H9 (cell line): ENCODE results near the gene SPEG. TPM values are rescaled to one million over a fixed set of nuclear protein-coding genes. Genes with fewer than 3 reads are reported as not detected.

Source experiments
- DNase-seq: peaks from one replicate; pipeline ENCODE4 v3.0.0-alpha.2; 2017
- H2AFZ ChIP-seq: one replicate; pipeline ENCODE4 v1.6.1; 2013; ENCODE audit warnings: mild to moderate bottlenecking, low read length, control low read depth, moderate library complexity
- H2AK5ac ChIP-seq: 2 replicates; pipeline ENCODE4 v1.6.1; 2013; ENCODE audit warnings: low read length, control low read depth, mixed read lengths; ENCODE audit not compliant: insufficient read length
- H2BK120ac ChIP-seq: one replicate; pipeline ENCODE4 v1.6.1; 2013; ENCODE audit warnings: low read depth, mild to moderate bottlenecking, low read length, control low read depth, inconsistent platforms; ENCODE audit not compliant: poor library complexity, severe bottlenecking
- H2BK12ac ChIP-seq: 2 replicates; pipeline ENCODE4 v1.6.1; 2013; ENCODE audit warnings: low read length, control low read depth, mixed read lengths, low read depth; ENCODE audit not compliant: insufficient read length
- H2BK15ac ChIP-seq: 2 replicates; pipeline ENCODE4 v1.6.1; 2013; ENCODE audit warnings: low read depth, low read length, control low read depth
- H2BK20ac ChIP-seq: one replicate; pipeline ENCODE4 v1.6.1; 2013; ENCODE audit warnings: low read depth, mild to moderate bottlenecking, low read length, control low read depth, inconsistent platforms; ENCODE audit not compliant: poor library complexity, severe bottlenecking
- H2BK5ac ChIP-seq: 2 replicates; pipeline ENCODE4 v1.6.1; 2013; ENCODE audit warnings: low read length, control low read depth, mixed read lengths; ENCODE audit not compliant: insufficient read length
- H3K14ac ChIP-seq: 2 replicates; pipeline ENCODE4 v1.6.1; 2013; ENCODE audit warnings: low read length, control low read depth; ENCODE audit not compliant: insufficient read depth
- H3K18ac ChIP-seq: 2 replicates; pipeline ENCODE4 v1.6.1; 2013; ENCODE audit warnings: low read depth, mild to moderate bottlenecking, mixed read lengths, low read length, control low read depth; ENCODE audit not compliant: insufficient read length
- H3K23ac ChIP-seq: 2 replicates; pipeline ENCODE4 v1.6.1; 2013; ENCODE audit warnings: low read length, control low read depth, mixed read lengths, low read depth; ENCODE audit not compliant: insufficient read length
- H3K23me2 ChIP-seq: 2 replicates; pipeline ENCODE4 v1.6.1; 2013; ENCODE audit warnings: low read depth, mild to moderate bottlenecking, mixed read lengths, low read length, control low read depth; ENCODE audit not compliant: insufficient read length, poor library complexity, severe bottlenecking
- H3K27ac ChIP-seq: 2 replicates; pipeline ENCODE4 v1.5.1; 2013; ENCODE audit warnings: low read length, control low read depth, mixed read lengths, low read depth; ENCODE audit not compliant: insufficient read length
- H3K27me3 ChIP-seq: 2 replicates; pipeline ENCODE4 v1.6.1; 2013; ENCODE audit warnings: low read length, control low read depth, inconsistent platforms; ENCODE audit not compliant: insufficient read depth
- H3K4ac ChIP-seq: 2 replicates; pipeline ENCODE4 v1.6.1; 2013; ENCODE audit warnings: low read depth, mild to moderate bottlenecking, control low read depth, inconsistent platforms, low read length, moderate library complexity
- H3K4me1 ChIP-seq: 2 replicates; pipeline ENCODE4 v1.6.1; 2013; ENCODE audit warnings: low read length, control low read depth, inconsistent platforms; ENCODE audit not compliant: insufficient read depth
- H3K4me2 ChIP-seq: 2 replicates; pipeline ENCODE4 v1.6.1; 2013; ENCODE audit warnings: low read length, control low read depth, mixed read lengths; ENCODE audit not compliant: insufficient read length, insufficient read depth
- H3K56ac ChIP-seq: 2 replicates; pipeline ENCODE4 v1.6.1; 2013; ENCODE audit warnings: low read depth, mild to moderate bottlenecking, mixed read lengths, low read length, control low read depth; ENCODE audit not compliant: insufficient read length
- H3K79me1 ChIP-seq: 2 replicates; pipeline ENCODE4 v1.6.1; 2013; ENCODE audit warnings: low read depth, mild to moderate bottlenecking, moderate library complexity, low read length, control low read depth, inconsistent platforms; ENCODE audit not compliant: insufficient read depth, poor library complexity, severe bottlenecking
- H3K79me2 ChIP-seq: 2 replicates; pipeline ENCODE4 v1.6.1; 2013; ENCODE audit warnings: low read length, control low read depth, inconsistent platforms; ENCODE audit not compliant: insufficient read depth
- H3K9ac ChIP-seq: 2 replicates; pipeline ENCODE4 v1.6.1; 2013; ENCODE audit warnings: low read length, control low read depth, mixed read lengths; ENCODE audit not compliant: insufficient read length; ENCODE audit errors: extremely low read depth
- H3K9me3 ChIP-seq: one replicate; pipeline ENCODE4 v1.6.1; 2013; ENCODE audit warnings: low read depth, low read length, inconsistent platforms; ENCODE audit not compliant: control insufficient read depth
- H3T11ph ChIP-seq: one replicate; pipeline ENCODE4 v1.6.1; 2013; ENCODE audit warnings: mild to moderate bottlenecking, low read length, control low read depth, inconsistent platforms
- H4K20me1 ChIP-seq: one replicate; pipeline ENCODE4 v1.6.1; 2013; ENCODE audit not compliant: control insufficient read depth, insufficient read length, insufficient read depth
- H4K5ac ChIP-seq: 2 replicates; pipeline ENCODE4 v1.6.1; 2013; ENCODE audit warnings: low read depth, mild to moderate bottlenecking, mixed read lengths, low read length, control low read depth; ENCODE audit not compliant: insufficient read length
- H4K8ac ChIP-seq: replicated peaks from 2 replicates; pipeline ENCODE4 v1.6.1; 2013; ENCODE audit warnings: low read length, control low read depth, mixed read lengths, low read depth; ENCODE audit not compliant: insufficient read length
- H4K91ac ChIP-seq: 2 replicates; pipeline ENCODE4 v1.6.1; 2013; ENCODE audit warnings: low read depth, mild to moderate bottlenecking, moderate library complexity, mixed read lengths, low read length, control low read depth; ENCODE audit not compliant: insufficient read length
- H3K27ac Mint-ChIP-seq, 3 experiments: 2 replicates in 2 of 3; 3 replicates in 1 of 3; pipeline ENCODE4 v1.8.0; 2020 to 2021; ENCODE audit warnings: mixed read lengths in 3 of 3, mild to moderate bottlenecking in 1 of 3, moderate library complexity in 1 of 3
- H3K27me3 Mint-ChIP-seq: 2 replicates; pipeline ENCODE4 v1.8.0; 2021; ENCODE audit warnings: low read depth, mild to moderate bottlenecking, moderate library complexity, mixed read lengths
- H3K36me3 Mint-ChIP-seq, 3 experiments: 2 replicates in 2 of 3; 3 replicates in 1 of 3; pipeline ENCODE4 v1.8.0; 2020 to 2021; ENCODE audit warnings: low read depth in 3 of 3, mixed read lengths in 3 of 3; ENCODE audit not compliant: insufficient read depth in 1 of 3
- H3K4me1 Mint-ChIP-seq, 2 experiments: 2 replicates each; pipeline ENCODE4 v1.8.0; 2020; ENCODE audit warnings: mixed read lengths in 2 of 2
- H3K4me3 Mint-ChIP-seq, 2 experiments: 2 replicates in 1 of 2; 3 replicates in 1 of 2; pipeline ENCODE4 v1.8.0; 2020 to 2021; ENCODE audit warnings: mild to moderate bottlenecking in 2 of 2, mixed read lengths in 2 of 2, moderate library complexity in 1 of 2
- H3K9me3 Mint-ChIP-seq, 2 experiments: 2 replicates in 1 of 2; 3 replicates in 1 of 2; pipeline ENCODE4 v1.8.0; 2020; ENCODE audit warnings: mild to moderate bottlenecking in 2 of 2, mixed read lengths in 2 of 2, moderate library complexity in 1 of 2
- WGBS: extraction: QIAGEN DNeasy Blood & Tissue Kit; methylation state at CpG from one replicate; pipeline ENCODE4 v1.1.7; 2013; ENCODE audit warnings: missing lambda C conversion rate, low lambda C conversion rate, mixed read lengths; ENCODE audit not compliant: insufficient read length; ENCODE audit errors: extremely low coverage; 5-methylcytosine and 5-hydroxymethylcytosine counted together
- total RNA-seq: library from RNA; stranded (reverse); gene quantifications from 2 replicates; pipeline ENCODE4 v1.2.1, GENCODE V29; 2021
- TF ChIP-seq, protein P1 (sequence below): fragments of 200-600 bp; sonication (generic); conservative IDR thresholded peaks from 3 replicates; pipeline ENCODE4 v1.8.0; 2021; ENCODE audit warnings: antibody characterized with exemption, mild to moderate bottlenecking

SPEG gene
- total RNA-seq, 1 experiment from 2014 or later = 23.7 TPM

DNA sequence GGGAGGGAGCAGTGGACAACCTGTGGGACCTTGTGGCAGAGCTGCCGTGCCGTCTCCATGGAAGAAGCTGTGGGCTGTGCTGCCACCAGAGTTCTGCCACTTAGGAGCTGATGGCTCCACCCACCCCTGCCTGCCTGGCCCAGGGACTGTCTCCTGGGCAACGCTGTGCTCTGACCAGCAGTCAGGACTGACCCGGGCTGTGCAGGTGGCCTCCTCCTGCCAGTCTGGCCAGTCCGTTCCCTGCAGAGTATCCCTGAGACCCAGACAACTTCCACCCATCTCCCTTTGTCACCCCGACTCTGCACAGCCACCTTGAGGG, 92.4 kb downstream of the SPEG start:
- no peak overlapping the region for H3K9ac ChIP-seq
- H3K27me3 ChIP-seq = no peaks in the 10 kb centered on the region; the same call in 1 of the 2 replicates
- H3K4me1 Mint-ChIP-seq = peaks cover 42 to 52% of the 10 kb centered on the region in 2 experiments
- no peak overlapping the region for H3T11ph ChIP-seq
- no peaks in the 10 kb centered on the region for H3K9me3 ChIP-seq
- H3K14ac ChIP-seq = no peak overlapping the region
- H2AFZ ChIP-seq = no peak overlapping the region
- no peak overlapping the region for H4K91ac ChIP-seq
- WGBS = no CpG with 5 or more reads among the region's 6 CpGs
- H3K36me3 Mint-ChIP-seq = no peaks in the 10 kb centered on the region
- no peak overlapping the region for H2BK12ac ChIP-seq
- no peak overlapping the region for H2BK5ac ChIP-seq
- H3K4ac ChIP-seq = no peak overlapping the region
- no peak overlapping the region for H3K27ac Mint-ChIP-seq
- no peak overlapping the region for H3K18ac ChIP-seq
- TF ChIP-seq, protein P1, sequence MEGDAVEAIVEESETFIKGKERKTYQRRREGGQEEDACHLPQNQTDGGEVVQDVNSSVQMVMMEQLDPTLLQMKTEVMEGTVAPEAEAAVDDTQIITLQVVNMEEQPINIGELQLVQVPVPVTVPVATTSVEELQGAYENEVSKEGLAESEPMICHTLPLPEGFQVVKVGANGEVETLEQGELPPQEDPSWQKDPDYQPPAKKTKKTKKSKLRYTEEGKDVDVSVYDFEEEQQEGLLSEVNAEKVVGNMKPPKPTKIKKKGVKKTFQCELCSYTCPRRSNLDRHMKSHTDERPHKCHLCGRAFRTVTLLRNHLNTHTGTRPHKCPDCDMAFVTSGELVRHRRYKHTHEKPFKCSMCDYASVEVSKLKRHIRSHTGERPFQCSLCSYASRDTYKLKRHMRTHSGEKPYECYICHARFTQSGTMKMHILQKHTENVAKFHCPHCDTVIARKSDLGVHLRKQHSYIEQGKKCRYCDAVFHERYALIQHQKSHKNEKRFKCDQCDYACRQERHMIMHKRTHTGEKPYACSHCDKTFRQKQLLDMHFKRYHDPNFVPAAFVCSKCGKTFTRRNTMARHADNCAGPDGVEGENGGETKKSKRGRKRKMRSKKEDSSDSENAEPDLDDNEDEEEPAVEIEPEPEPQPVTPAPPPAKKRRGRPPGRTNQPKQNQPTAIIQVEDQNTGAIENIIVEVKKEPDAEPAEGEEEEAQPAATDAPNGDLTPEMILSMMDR = no peak
- H3K27ac ChIP-seq = no peak overlapping the region
- DNase-seq = no peak
- H3K56ac ChIP-seq = no peak overlapping the region
- no peak overlapping the region for H4K8ac ChIP-seq
- no peak overlapping the region for H3K4me2 ChIP-seq
- H2BK120ac ChIP-seq = no peak overlapping the region
- H3K9me3 Mint-ChIP-seq = no peaks in the 10 kb centered on the region; a peak in 1 of 5 replicates
- no peak overlapping the region for H3K23ac ChIP-seq
- no peak overlapping the region for H2BK20ac ChIP-seq
- H3K23me2 ChIP-seq = peaks cover 7% of the 10 kb centered on the region
- H4K5ac ChIP-seq = no peak overlapping the region
- H2AK5ac ChIP-seq = no peak overlapping the region
- H3K79me1 ChIP-seq = no peaks in the 10 kb centered on the region
- H2BK15ac ChIP-seq = no peak overlapping the region
- H3K27me3 Mint-ChIP-seq = peaks cover 67% of the 10 kb centered on the region
- peaks cover 3% of the 10 kb centered on the region; the same call in 1 of the 2 replicates for H3K4me1 ChIP-seq
- no peak overlapping the region for H3K4me3 Mint-ChIP-seq
- no peaks in the 10 kb centered on the region for H3K79me2 ChIP-seq
- H4K20me1 ChIP-seq = no peaks in the 10 kb centered on the region
